Anterior cingulate cortex (tissue), 58 donors: Measurements from ENCODE around the gene BANK1.

Source experiments
- DNase-seq, 58 donors: peaks; one replicate each; lab custom pipeline; 2025; lab: John Stamatoyannopoulos, UW

Gene BANK1

GRCh38 chr4:101813604-101814003 is 23.1 kb downstream of the BANK1 start:
- DNase-seq, result no peak

GRCh38 chr4:101818362-101818761 is 27.8 kb downstream of the BANK1 start:
- no peak for DNase-seq

DNA sequence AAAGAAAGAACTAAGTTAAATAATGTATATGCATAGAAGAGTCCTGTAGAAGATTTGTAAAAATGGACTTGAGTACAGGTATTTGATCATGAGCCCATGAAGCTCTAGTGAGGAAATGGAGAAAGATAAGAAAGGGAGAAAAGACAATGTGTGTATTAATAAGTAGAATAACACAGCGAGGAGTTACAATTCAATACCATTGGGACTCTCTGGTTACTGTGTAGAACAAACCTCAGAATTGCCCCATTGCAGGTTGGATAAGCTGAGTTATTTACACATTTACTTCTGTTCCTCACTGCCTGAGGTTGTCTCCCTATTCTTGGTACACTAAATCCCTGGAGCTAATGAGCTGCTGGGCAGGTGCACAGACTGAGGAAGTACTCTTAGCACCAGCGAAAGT is 33.3 kb downstream of the BANK1 start:
- DNase-seq, result no peak

DNA sequence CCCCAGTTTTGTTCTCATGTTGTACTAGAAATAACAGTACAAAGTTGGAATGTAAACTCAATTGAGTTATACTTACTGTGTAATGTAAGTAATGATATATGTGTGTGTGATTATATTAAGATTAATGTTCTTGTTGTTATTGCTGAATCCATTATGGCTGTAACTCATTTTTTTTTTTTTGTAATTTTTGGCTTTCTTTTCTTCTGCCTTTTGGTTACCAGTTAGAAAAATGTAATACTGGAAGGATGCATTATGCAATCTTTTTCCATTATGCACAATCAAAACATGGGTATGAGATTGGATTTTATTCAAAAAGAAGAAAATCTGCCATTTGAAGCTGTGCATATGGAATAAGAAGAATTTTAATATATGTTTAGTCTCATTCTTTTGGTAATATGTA is 34.0 kb downstream of the BANK1 start:
- no peak for DNase-seq

- DNase-seq, result no peak
These were observed 35.4 kb downstream of the BANK1 start for GRCh38 chr4:101825953-101826352.

DNA sequence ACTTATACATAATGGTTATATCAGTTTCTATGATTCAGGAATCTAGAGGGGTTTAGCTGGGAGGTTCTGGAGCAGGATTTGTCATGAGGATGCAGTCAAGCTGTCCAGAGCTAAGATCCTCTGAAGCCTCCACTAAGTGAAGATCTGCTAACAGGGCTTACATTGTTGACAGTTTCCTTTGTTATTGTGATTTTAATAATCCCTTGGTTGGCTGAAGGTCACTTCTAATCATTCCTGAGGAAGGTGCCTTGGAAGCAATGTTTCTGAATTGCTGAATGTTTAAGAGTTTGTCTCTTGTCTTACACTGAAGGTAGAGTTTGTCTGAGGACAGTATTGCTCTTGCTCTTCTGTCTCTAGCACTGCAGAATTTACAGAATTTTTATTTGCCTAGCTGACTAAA is 41.3 kb downstream of the BANK1 start:
- DNase-seq, result no peak

DNA sequence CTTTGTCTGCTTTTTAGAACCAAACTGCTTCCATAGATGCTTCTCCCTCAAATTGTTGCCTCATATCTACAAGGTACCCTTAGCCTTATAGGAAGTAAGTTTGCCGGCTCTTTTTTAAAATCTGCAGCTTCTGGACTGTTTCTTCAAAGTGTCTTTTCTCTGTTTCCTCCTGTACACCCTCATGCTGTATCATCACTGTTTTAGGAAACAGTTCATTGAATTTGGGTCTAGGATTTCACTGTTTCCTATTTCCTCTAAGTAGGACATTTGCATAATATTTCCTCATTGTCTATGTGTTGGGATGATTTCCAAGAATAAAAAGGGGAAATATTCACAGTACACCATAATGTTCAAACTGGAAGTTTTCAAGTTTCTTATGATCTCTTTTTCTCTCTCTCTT is 43.0 kb downstream of the BANK1 start:
- no peak for DNase-seq

GRCh38 chr4:101835121-101835904 is 44.8 kb downstream of the BANK1 start:
- peak in 11 of 58 donors; percentile 0 to 33 (median 1) for DNase-seq

- DNase-seq, result no peak
These were observed 52.5 kb downstream of the BANK1 start for GRCh38 chr4:101843054-101843453.

GRCh38 chr4:101846550-101846949 is 56.0 kb downstream of the BANK1 start:
- no peak for DNase-seq

DNA sequence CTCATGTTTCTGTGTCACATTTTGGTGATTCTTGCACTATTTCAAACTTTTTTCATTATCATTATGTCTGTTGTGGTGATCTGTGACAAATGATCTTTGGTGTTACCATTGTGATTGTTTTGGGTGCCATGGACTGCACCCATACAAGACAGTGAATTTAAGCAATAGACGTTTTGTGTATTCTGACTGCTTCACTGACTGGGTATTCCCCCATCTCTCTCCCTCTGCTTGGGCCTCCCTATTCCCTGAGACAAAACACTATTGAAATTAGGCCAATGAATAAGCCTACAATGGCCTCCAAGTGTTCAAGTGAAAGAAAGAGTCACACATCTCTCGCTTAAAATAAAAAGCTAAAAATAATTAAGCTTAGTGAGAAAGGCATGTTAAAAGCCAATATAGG is 60.2 kb downstream of the BANK1 start:
- no peak for DNase-seq

- DNase-seq, result no peak
These were observed 61.1 kb downstream of the BANK1 start for GRCh38 chr4:101851672-101852071.

- no peak for DNase-seq
These were observed 62.5 kb downstream of the BANK1 start for GRCh38 chr4:101853028-101853427.

- DNase-seq, result no peak
These were observed 63.2 kb downstream of the BANK1 start for GRCh38 chr4:101853691-101854090.

DNA sequence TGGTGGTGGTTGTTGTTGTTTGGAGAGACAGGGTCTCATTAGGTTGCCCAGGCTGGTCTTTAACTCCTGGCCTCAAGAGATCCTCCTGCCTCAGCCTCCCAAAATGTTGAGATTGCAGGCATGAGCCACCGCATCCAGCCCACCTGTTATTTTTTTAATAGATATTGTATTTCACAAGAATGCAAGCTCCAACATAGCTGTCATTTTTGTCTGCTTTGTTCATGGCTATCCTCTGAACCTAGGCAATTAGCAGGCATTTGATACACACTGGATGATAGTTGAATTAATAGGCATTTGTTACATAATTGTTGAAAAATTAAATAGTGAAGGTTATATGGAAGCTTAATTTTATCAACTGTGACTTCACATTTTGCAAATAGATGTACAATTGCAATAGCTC is 64.7 kb downstream of the BANK1 start:
- no peak for DNase-seq

- no peak for DNase-seq
These were observed 65.6 kb downstream of the BANK1 start for GRCh38 chr4:101856149-101856548.

DNA sequence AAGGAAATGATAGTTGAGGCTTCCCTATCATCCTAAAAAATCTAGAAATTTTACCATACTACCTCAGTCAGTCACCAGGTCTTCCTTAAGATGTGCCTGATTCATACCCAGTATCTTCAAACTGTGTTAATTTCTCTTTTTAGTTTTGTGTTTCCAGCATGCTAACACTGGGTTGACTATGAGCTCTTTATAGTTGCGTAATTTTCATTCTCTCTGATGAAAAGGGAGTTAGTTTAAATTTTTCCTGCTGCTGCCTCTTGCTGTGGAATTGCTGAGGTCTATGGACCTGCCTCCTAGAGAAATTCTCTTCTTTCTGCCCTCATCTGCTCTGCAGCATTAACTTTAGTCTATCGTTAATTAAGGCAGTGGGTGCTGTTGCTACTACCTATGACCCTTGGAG is 66.6 kb downstream of the BANK1 start:
- DNase-seq, result no peak

DNA sequence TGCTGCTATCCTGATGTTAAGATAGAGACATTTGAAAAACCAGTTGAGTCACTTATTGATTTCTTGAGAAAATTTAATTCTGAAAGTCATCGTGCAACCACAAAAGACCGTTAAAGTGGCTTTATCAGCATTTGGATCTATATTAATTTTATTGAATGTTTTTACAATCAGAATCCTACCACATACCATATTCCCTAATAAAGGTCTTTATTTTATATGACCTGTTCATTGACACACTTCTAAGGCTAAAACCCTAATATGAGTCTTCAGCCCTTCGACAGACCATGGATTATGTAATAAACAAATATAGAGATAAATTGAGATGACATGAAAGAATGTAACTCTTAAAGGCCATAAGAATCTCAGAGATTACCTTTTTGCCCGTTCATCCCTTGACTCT is 68.1 kb downstream of the BANK1 start:
- no peak for DNase-seq

GRCh38 chr4:101862595-101862994 is 72.1 kb downstream of the BANK1 start:
- DNase-seq, result no peak

DNA sequence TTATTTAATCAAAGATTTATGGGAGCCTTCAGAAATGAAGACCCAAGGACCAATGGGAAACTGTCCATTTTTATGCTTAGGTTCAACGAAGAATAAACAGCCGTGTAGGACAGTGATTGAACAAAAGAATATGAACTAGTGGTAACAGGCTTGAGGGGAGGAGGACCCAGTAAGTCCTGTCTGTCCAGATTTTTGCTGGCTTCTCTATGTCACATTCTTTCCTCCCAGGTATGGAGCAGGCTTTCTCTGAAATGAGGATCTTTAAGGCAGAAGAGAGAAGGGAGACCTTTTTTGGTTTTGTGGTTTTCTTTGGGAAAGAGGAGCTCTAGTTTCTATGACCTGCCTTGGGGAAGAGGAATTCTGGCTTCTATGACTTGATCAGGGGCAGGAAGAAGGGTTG is 74.1 kb downstream of the BANK1 start:
- DNase-seq, result no peak

- no peak for DNase-seq
These were observed 75.1 kb downstream of the BANK1 start for GRCh38 chr4:101865501-101866062.

DNA sequence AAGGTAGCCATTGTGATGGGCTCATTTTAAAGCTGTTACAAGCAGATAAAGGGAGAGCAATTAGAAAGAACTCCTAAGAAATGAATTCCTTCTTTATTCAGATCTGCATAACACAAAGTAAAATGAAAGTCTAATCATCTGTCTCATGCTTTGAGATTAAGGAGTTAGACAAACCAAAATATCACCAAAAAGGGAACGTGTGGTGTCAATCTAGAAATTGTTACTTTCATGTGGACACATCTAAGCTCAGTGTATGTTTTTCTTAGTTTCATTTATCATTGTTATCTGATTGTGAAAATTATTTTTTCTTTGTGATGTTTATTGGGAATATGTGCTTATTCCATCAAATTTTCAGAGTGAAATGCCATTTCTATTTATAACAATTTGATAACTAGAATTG is 80.3 kb downstream of the BANK1 start:
- no peak for DNase-seq
